Smooth muscle cell (in vitro differentiated cells): ENCODE data around the gene RAF1. TPM values are rescaled to one million over a fixed set of nuclear protein-coding genes. Genes with fewer than 3 reads are reported as not detected.
"Not testable (repeated sequence)": the region's sequence is repeated elsewhere in the genome, so short reads cannot be mapped to it uniquely, and the experiment has no call there.

Source experiments
- DNase-seq: peaks from one replicate; lab custom pipeline; 2025; ENCODE audit not compliant: unreplicated experiment; lab: John Stamatoyannopoulos, UW
- H2AFZ ChIP-seq: fragments of 200-600 bp; sonication (generic); 2 replicates; pipeline ENCODE4 v1.6.0; 2016; ENCODE audit warnings: antibody characterized with exemption, low read depth, mild to moderate bottlenecking
- H3F3A ChIP-seq: fragments of 200-600 bp; sonication (generic); 2 replicates; pipeline ENCODE4 v1.6.0; 2017; ENCODE audit warnings: antibody characterized with exemption, low read depth
- H3K27ac ChIP-seq: fragments of 200-600 bp; sonication (generic); 2 replicates; pipeline ENCODE4 v1.5.1; 2016; ENCODE audit warnings: low read depth, mild to moderate bottlenecking
- H3K27me3 ChIP-seq: fragments of 200-600 bp; sonication (generic); 2 replicates; pipeline ENCODE4 v1.6.1; 2016; ENCODE audit warnings: low read depth, mild to moderate bottlenecking
- H3K36me3 ChIP-seq: fragments of 200-600 bp; sonication (generic); 2 replicates; pipeline ENCODE4 v1.5.1; 2016; ENCODE audit warnings: low read depth
- H3K4me1 ChIP-seq: fragments of 200-600 bp; sonication (generic); 2 replicates; pipeline ENCODE4 v1.5.1; 2016; ENCODE audit warnings: low read depth
- H3K4me2 ChIP-seq: fragments of 200-600 bp; sonication (generic); 2 replicates; pipeline ENCODE4 v1.6.0; 2016; ENCODE audit warnings: mild to moderate bottlenecking
- H3K4me3 ChIP-seq: fragments of 200-600 bp; sonication (generic); 2 replicates; pipeline ENCODE4 v1.5.1; 2016; ENCODE audit warnings: mild to moderate bottlenecking
- H3K79me2 ChIP-seq: fragments of 200-600 bp; sonication (generic); 2 replicates; pipeline ENCODE4 v1.6.0; 2016; ENCODE audit warnings: low read depth, mild to moderate bottlenecking
- H3K9ac ChIP-seq: fragments of 200-600 bp; sonication (generic); 2 replicates; pipeline ENCODE4 v1.6.0; 2016; ENCODE audit warnings: low read depth
- H3K9me3 ChIP-seq: fragments of 200-600 bp; sonication (generic); replicated peaks from 2 replicates; pipeline ENCODE4 v1.5.1; 2016; ENCODE audit warnings: low read depth
- H4K20me1 ChIP-seq: fragments of 200-600 bp; sonication (generic); 2 replicates; pipeline ENCODE4 v1.6.0; 2016; ENCODE audit warnings: low read depth
- WGBS: methylation state at CpG from one replicate; pipeline ENCODE4 v1.1.7; 2016; ENCODE audit warnings: low lambda C conversion rate; 5-methylcytosine and 5-hydroxymethylcytosine counted together
- polyA plus RNA-seq: library from polyadenylated mRNA; unstranded; fragments of >200 nt; fragmentation: Nextera tagmentation; extraction: Ambion mirVana; gene quantifications from 2 replicates; pipeline ENCODE4 v1.2.1, GENCODE V29; 2016
- small RNA-seq: library from RNA; depleted of rRNA; stranded (forward); fragments of <200 nt; gene quantifications from one replicate; pipeline ENCODE3, GENCODE V24; 2014
- total RNA-seq: library from RNA; depleted of rRNA; stranded (reverse); fragments of >200 nt; gene quantifications from 2 replicates; pipeline ENCODE4 v1.2.3, GENCODE V29; 2014
- TF ChIP-seq, protein P1 (sequence below): fragments of 200-600 bp; sonication (generic); IDR thresholded peaks from 2 replicates; pipeline ENCODE4 v1.5.1; 2017; ENCODE audit warnings: borderline replicate concordance, mild to moderate bottlenecking, antibody characterized with exemption; ENCODE audit not compliant: insufficient read depth, poor library complexity, severe bottlenecking

RAF1 gene
- total and polyA plus RNA-seq, 2 experiments from 2014 or later = 48.4 to 75.4 TPM

DNA sequence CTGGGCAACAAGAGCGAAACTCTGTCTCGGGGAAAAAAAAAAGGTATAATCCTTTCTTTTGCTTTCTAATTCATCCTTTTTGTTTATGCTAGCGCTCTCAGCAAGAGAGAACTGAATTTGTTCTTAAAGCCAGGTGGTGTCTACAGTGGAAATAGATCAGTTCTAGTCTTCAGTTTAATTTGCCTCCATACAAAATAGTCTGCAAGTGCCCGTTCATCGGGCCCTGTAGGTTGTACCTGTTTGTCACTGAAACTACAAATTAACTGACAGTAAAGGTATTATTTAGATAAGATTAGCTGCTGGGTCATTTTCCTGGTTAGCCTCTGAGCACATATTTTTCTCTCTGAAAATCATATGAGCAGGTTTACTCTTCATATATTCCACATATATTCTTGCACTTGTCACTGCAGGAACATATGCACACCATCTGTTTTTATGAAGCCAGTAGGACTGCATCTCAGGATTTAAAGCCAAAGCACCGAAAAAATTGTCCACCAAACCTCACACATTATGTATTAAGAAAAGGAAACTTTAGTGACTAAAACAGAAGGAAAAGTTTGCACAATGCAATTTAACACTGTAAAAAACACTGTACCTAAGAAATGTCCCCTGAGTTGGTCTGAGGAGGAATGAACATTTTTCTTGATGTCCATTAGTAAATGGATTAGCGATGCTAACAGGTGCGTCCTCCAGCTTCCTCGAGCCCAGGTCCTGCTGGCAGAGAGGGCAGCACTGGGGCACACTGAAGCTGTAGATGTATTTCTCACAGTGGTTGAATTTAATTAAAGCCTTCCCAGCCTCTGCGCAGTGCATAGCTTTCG is 119.1 kb downstream of the RAF1 start:
- Histone ChIP-seq H3K36me3 (no peaks in the 10 kb centered on the region), H3K4me2 (peak overlapping the region; percentile 34), H4K20me1 (no peaks in the 10 kb centered on the region), H3K9ac (no peak overlapping the region), H3K27me3 (no peaks in the 10 kb centered on the region), H3K79me2 (no peaks in the 10 kb centered on the region), H3K4me1 (no peaks in the 10 kb centered on the region), H3K27ac (no peak overlapping the region), H3F3A (no peaks in the 10 kb centered on the region), H2AFZ (no peak overlapping the region), H3K4me3 (peak overlapping the region; percentile 46), H3K9me3 (no peaks in the 10 kb centered on the region)
- DNase-seq = no peak
- TF ChIP-seq, protein P1, sequence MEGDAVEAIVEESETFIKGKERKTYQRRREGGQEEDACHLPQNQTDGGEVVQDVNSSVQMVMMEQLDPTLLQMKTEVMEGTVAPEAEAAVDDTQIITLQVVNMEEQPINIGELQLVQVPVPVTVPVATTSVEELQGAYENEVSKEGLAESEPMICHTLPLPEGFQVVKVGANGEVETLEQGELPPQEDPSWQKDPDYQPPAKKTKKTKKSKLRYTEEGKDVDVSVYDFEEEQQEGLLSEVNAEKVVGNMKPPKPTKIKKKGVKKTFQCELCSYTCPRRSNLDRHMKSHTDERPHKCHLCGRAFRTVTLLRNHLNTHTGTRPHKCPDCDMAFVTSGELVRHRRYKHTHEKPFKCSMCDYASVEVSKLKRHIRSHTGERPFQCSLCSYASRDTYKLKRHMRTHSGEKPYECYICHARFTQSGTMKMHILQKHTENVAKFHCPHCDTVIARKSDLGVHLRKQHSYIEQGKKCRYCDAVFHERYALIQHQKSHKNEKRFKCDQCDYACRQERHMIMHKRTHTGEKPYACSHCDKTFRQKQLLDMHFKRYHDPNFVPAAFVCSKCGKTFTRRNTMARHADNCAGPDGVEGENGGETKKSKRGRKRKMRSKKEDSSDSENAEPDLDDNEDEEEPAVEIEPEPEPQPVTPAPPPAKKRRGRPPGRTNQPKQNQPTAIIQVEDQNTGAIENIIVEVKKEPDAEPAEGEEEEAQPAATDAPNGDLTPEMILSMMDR = no peak
- WGBS = 71% methylated on average over 11 of the region's 11 CpGs

DNA sequence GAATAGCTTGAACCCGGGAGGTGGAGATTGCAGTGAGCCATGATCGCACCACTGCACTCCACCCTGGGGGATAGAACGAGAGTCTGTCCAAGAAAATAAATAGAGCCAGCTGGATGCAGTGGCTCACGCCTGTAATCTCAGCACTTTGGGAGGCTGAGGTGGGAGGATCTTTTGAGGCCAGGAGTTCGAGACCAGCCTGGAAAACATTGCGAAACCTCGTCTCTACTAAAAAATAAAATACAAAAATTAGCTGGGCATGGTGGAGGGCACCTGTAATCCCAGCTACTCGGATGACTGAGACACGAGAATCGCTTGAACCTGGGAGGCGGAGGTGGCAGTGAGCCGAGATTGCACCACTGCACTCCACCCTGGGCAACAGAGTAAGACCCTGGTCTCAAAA is 120.4 kb downstream of the RAF1 start:
- not testable (repeated sequence) for H3K4me2 ChIP-seq, H3K27ac ChIP-seq, H3K9me3 ChIP-seq, H3K9ac ChIP-seq, H3K36me3 ChIP-seq, H3F3A ChIP-seq, H3K4me3 ChIP-seq, H2AFZ ChIP-seq, H3K79me2 ChIP-seq, DNase-seq, H3K4me1 ChIP-seq, H3K27me3 ChIP-seq, H4K20me1 ChIP-seq
- WGBS = 97% methylated on average over 12 of the region's 12 CpGs

DNA sequence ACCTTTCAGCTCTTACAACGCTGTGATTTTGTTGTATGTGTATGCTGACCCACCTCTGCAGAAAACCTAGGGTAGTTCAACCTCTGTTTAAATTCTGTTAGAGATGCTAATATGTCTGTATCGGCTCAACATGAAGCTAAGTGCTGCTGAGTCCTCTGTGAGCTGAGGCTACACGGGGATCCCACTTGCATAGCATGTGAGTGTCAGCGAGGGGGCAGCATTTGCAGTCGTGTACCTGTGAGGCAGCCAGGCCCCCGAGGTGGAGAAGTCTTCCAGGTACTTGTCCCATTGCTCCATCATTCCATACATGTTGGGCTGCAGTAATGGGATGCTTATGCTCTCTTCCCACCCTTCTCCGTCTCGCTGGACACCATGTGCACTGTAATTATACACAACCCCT is 122.3 kb downstream of the RAF1 start:
- Histone ChIP-seq H3K27ac (no peak overlapping the region), H3K4me2 (no peak overlapping the region), H3K27me3 (no peaks in the 10 kb centered on the region), H3K9ac (no peak overlapping the region), H3F3A (no peaks in the 10 kb centered on the region), H3K79me2 (no peaks in the 10 kb centered on the region), H3K4me3 (no peak overlapping the region), H2AFZ (no peak overlapping the region), H4K20me1 (no peaks in the 10 kb centered on the region), H3K9me3 (no peaks in the 10 kb centered on the region), H3K4me1 (no peaks in the 10 kb centered on the region), H3K36me3 (no peaks in the 10 kb centered on the region)
- TF ChIP-seq, protein P1 = no peak
- 80% methylated on average over 8 of the region's 8 CpGs for WGBS
- no peak for DNase-seq

DNA sequence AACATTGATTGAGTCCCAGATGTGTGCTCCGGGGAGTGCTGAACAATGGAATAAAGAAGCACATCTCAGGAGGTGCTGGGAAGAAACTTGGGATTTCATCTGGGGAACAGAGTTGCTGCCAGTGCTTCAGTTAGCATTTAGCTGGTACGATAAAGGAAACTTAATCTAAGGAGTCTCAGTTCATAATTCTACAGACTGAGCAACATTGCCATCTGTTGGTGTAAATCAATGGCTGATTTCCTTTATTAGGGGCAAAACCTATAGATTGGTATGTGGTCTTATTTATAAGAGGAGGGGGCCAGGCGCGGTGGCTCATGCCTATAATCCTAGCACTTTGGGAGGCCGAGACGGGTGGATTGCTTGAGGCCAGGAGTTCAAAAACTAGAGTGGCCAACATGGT is 127.5 kb downstream of the RAF1 start:
- Histone ChIP-seq H2AFZ (no peak overlapping the region), H3K4me2 (no peak overlapping the region), H3K36me3 (no peaks in the 10 kb centered on the region), H3K27ac (no peak overlapping the region), H3K9me3 (no peaks in the 10 kb centered on the region), H3K27me3 (no peaks in the 10 kb centered on the region), H4K20me1 (no peaks in the 10 kb centered on the region), H3K79me2 (no peaks in the 10 kb centered on the region), H3K4me3 (no peak overlapping the region), H3K9ac (no peak overlapping the region), H3F3A (no peaks in the 10 kb centered on the region), H3K4me1 (no peaks in the 10 kb centered on the region)
- WGBS = 91% methylated on average over 6 of the region's 6 CpGs
- TF ChIP-seq, protein P1 = peak; percentile 9
- DNase-seq = no peak

Small RNAs within 50 kb of the gene (small RNA-seq; reads per million reads assigned to genes)
- not detected for gene CRIP1P1
- not detected for gene RF00017

Other genes starting within 250 kb of the RAF1 start
- gene TSEN2, start 179.6 kb downstream of the RAF1 start, total RNA-seq = 3.9 and 4.8 TPM in 2 replicates
- gene TSEN2, start 179.6 kb downstream of the RAF1 start, polyA plus RNA-seq = 2.3 and 3.6 TPM in 2 replicates
- not detected in 2 replicates for gene MKRN2OS, start 118.6 kb downstream of the RAF1 start, total RNA-seq
- 1.1 TPM in 1 of 2 replicates, not detected in the other for gene MKRN2OS, start 118.6 kb downstream of the RAF1 start, polyA plus RNA-seq
- 29.3 and 40.1 TPM in 2 replicates for gene MKRN2, start 107.0 kb downstream of the RAF1 start, total RNA-seq
- gene MKRN2, start 107.0 kb downstream of the RAF1 start, polyA plus RNA-seq = 36.6 and 38.3 TPM in 2 replicates
- gene TMEM40, start 95.1 kb upstream of the RAF1 start, total RNA-seq = 6.4 and 6.7 TPM in 2 replicates
- gene TMEM40, start 95.1 kb upstream of the RAF1 start, polyA plus RNA-seq = 6.8 and 15.6 TPM in 2 replicates
- gene CAND2, start 132.6 kb upstream of the RAF1 start, total RNA-seq = 2.7 and 4.8 TPM in 2 replicates
- 2.1 and 2.9 TPM in 2 replicates for gene CAND2, start 132.6 kb upstream of the RAF1 start, polyA plus RNA-seq
- 988 and 1,486 TPM in 2 replicates for gene RPL32, start 177.4 kb upstream of the RAF1 start, total RNA-seq
- 744 and 789 TPM in 2 replicates for gene RPL32, start 177.4 kb upstream of the RAF1 start, polyA plus RNA-seq